DOHH2 (cell line): ENCODE measurements around the gene CHPF.

Experiments used
- EZH2phosphoT487 ChIP-seq: fragments of 200-600 bp; sonication (generic); IDR thresholded peaks from 2 replicates; pipeline ENCODE4 v1.6.1; 2017; ENCODE audit warnings: borderline replicate concordance, mild to moderate bottlenecking, antibody characterized with exemption, low read length, moderate library complexity, mixed read lengths
- TF ChIP-seq, protein P1 (sequence below): fragments of 200-600 bp; sonication (generic); IDR thresholded peaks from one replicate; pipeline ENCODE4 v1.5.1; 2014; ENCODE audit warnings: antibody characterized with exemption, mild to moderate bottlenecking, low read depth, low read length; ENCODE audit not compliant: poor library complexity, severe bottlenecking

DNA sequence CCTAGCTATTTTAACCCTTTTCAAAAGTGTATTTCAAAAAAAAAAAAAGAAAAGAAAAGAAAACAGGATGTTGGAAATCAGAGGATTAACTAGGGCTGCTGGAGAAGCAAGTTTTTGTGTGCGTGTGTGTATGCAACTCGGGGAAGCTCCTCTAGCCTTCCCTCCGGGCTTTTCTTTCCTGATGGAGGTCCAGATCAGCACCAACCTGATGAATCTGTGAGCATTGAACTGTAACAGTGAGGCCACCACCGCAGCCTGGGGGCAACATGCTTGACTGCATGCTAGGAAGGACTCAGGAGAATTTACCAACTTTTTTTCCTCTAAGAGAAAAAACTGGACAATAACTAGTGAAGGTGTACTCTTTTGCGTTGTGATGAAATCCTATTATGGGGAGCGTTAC lies 25.4 kb upstream of the CHPF start:
- TF ChIP-seq, protein P1, sequence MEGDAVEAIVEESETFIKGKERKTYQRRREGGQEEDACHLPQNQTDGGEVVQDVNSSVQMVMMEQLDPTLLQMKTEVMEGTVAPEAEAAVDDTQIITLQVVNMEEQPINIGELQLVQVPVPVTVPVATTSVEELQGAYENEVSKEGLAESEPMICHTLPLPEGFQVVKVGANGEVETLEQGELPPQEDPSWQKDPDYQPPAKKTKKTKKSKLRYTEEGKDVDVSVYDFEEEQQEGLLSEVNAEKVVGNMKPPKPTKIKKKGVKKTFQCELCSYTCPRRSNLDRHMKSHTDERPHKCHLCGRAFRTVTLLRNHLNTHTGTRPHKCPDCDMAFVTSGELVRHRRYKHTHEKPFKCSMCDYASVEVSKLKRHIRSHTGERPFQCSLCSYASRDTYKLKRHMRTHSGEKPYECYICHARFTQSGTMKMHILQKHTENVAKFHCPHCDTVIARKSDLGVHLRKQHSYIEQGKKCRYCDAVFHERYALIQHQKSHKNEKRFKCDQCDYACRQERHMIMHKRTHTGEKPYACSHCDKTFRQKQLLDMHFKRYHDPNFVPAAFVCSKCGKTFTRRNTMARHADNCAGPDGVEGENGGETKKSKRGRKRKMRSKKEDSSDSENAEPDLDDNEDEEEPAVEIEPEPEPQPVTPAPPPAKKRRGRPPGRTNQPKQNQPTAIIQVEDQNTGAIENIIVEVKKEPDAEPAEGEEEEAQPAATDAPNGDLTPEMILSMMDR: no peak
- TF ChIP-seq EZH2phosphoT487: no peak
